Smooth muscle cell (in vitro differentiated cells): Measurements from ENCODE around the gene FERMT3. TPM values are rescaled to one million over a fixed set of nuclear protein-coding genes. Genes with fewer than 3 reads are reported as not detected.

Experiments used
- DNase-seq: peaks from one replicate; lab custom pipeline; 2025; ENCODE audit not compliant: unreplicated experiment; lab: John Stamatoyannopoulos, UW
- H2AFZ ChIP-seq: fragments of 200-600 bp; sonication (generic); 2 replicates; pipeline ENCODE4 v1.6.0; 2016; ENCODE audit warnings: antibody characterized with exemption, low read depth, mild to moderate bottlenecking
- H3F3A ChIP-seq: fragments of 200-600 bp; sonication (generic); 2 replicates; pipeline ENCODE4 v1.6.0; 2017; ENCODE audit warnings: antibody characterized with exemption, low read depth
- H3K27ac ChIP-seq: fragments of 200-600 bp; sonication (generic); 2 replicates; pipeline ENCODE4 v1.5.1; 2016; ENCODE audit warnings: low read depth, mild to moderate bottlenecking
- H3K27me3 ChIP-seq: fragments of 200-600 bp; sonication (generic); 2 replicates; pipeline ENCODE4 v1.6.1; 2016; ENCODE audit warnings: low read depth, mild to moderate bottlenecking
- H3K36me3 ChIP-seq: fragments of 200-600 bp; sonication (generic); 2 replicates; pipeline ENCODE4 v1.5.1; 2016; ENCODE audit warnings: low read depth
- H3K4me1 ChIP-seq: fragments of 200-600 bp; sonication (generic); 2 replicates; pipeline ENCODE4 v1.5.1; 2016; ENCODE audit warnings: low read depth
- H3K4me2 ChIP-seq: fragments of 200-600 bp; sonication (generic); 2 replicates; pipeline ENCODE4 v1.6.0; 2016; ENCODE audit warnings: mild to moderate bottlenecking
- H3K4me3 ChIP-seq: fragments of 200-600 bp; sonication (generic); 2 replicates; pipeline ENCODE4 v1.5.1; 2016; ENCODE audit warnings: mild to moderate bottlenecking
- H3K79me2 ChIP-seq: fragments of 200-600 bp; sonication (generic); 2 replicates; pipeline ENCODE4 v1.6.0; 2016; ENCODE audit warnings: low read depth, mild to moderate bottlenecking
- H3K9ac ChIP-seq: fragments of 200-600 bp; sonication (generic); 2 replicates; pipeline ENCODE4 v1.6.0; 2016; ENCODE audit warnings: low read depth
- H3K9me3 ChIP-seq: fragments of 200-600 bp; sonication (generic); replicated peaks from 2 replicates; pipeline ENCODE4 v1.5.1; 2016; ENCODE audit warnings: low read depth
- H4K20me1 ChIP-seq: fragments of 200-600 bp; sonication (generic); 2 replicates; pipeline ENCODE4 v1.6.0; 2016; ENCODE audit warnings: low read depth
- CTCF ChIP-seq: fragments of 200-600 bp; sonication (generic); IDR thresholded peaks from 2 replicates; pipeline ENCODE4 v1.5.1; 2017; ENCODE audit warnings: borderline replicate concordance, mild to moderate bottlenecking, antibody characterized with exemption; ENCODE audit not compliant: insufficient read depth, poor library complexity, severe bottlenecking
- WGBS: methylation state at CpG from one replicate; pipeline ENCODE4 v1.1.7; 2016; ENCODE audit warnings: low lambda C conversion rate; 5-methylcytosine and 5-hydroxymethylcytosine counted together
- polyA plus RNA-seq: library from polyadenylated mRNA; unstranded; fragments of >200 nt; fragmentation: Nextera tagmentation; extraction: Ambion mirVana; gene quantifications from 2 replicates; pipeline ENCODE4 v1.2.1, GENCODE V29; 2016
- total RNA-seq: library from RNA; depleted of rRNA; stranded (reverse); fragments of >200 nt; gene quantifications from 2 replicates; pipeline ENCODE4 v1.2.3, GENCODE V29; 2014

The FERMT3 gene
- total and polyA plus RNA-seq, 2 experiments from 2014 or later: 1.2 to 3.7 TPM

GRCh38 chr11:64263947-64264317, 57.4 kb downstream of the FERMT3 start:
- no peaks in the 10 kb centered on the region for H3K79me2 ChIP-seq
- H3K36me3 ChIP-seq: no peaks in the 10 kb centered on the region
- peaks cover 6% of the 10 kb centered on the region for H3K4me1 ChIP-seq
- DNase-seq: no peak
- H4K20me1 ChIP-seq: no peaks in the 10 kb centered on the region
- H3K9me3 ChIP-seq: no peaks in the 10 kb centered on the region
- H3K27me3 ChIP-seq: no peaks in the 10 kb centered on the region
- H3K27ac ChIP-seq: peak overlapping the region; percentile 44
- no peak overlapping the region for H3K4me3 ChIP-seq
- 93% methylated on average over 8 of the region's 8 CpGs for WGBS
- H3F3A ChIP-seq: peaks cover 5% of the 10 kb centered on the region
- TF ChIP-seq CTCF: no peak
- no peak overlapping the region for H2AFZ ChIP-seq
- no peak overlapping the region for H3K4me2 ChIP-seq
- H3K9ac ChIP-seq: no peak overlapping the region

- DNase-seq: no peak
- no peak overlapping the region for H3K27ac ChIP-seq
- peaks cover 8% of the 10 kb centered on the region for H3F3A ChIP-seq
- no peaks in the 10 kb centered on the region for H4K20me1 ChIP-seq
- no peak overlapping the region for H2AFZ ChIP-seq
- WGBS: 70% methylated on average over 10 of the region's 10 CpGs
- no peak overlapping the region for H3K4me3 ChIP-seq
- no peak for TF ChIP-seq CTCF
- H3K4me1 ChIP-seq: peaks cover 8% of the 10 kb centered on the region
- H3K9me3 ChIP-seq: no peaks in the 10 kb centered on the region
- H3K4me2 ChIP-seq: no peak overlapping the region
- no peaks in the 10 kb centered on the region for H3K36me3 ChIP-seq
- H3K9ac ChIP-seq: no peak overlapping the region
- no peaks in the 10 kb centered on the region for H3K27me3 ChIP-seq
- no peaks in the 10 kb centered on the region for H3K79me2 ChIP-seq
These were observed 57.9 kb downstream of the FERMT3 start for GRCh38 chr11:64264371-64264852.

GRCh38 chr11:64265176-64266160, 58.9 kb downstream of the FERMT3 start:
- no peak overlapping the region for H3K4me3 ChIP-seq
- TF ChIP-seq CTCF: no peak
- H3K4me2 ChIP-seq: no peak overlapping the region
- WGBS: 93% methylated on average over 35 of the region's 35 CpGs
- H3K79me2 ChIP-seq: no peaks in the 10 kb centered on the region
- no peak overlapping the region for H3K9ac ChIP-seq
- H3K27ac ChIP-seq: no peak overlapping the region
- no peaks in the 10 kb centered on the region for H4K20me1 ChIP-seq
- H3K9me3 ChIP-seq: no peaks in the 10 kb centered on the region
- H3K36me3 ChIP-seq: no peaks in the 10 kb centered on the region
- H3F3A ChIP-seq: peaks cover 8% of the 10 kb centered on the region
- no peak overlapping the region for H2AFZ ChIP-seq
- H3K27me3 ChIP-seq: no peaks in the 10 kb centered on the region
- no peak for DNase-seq
- H3K4me1 ChIP-seq: peaks cover 8% of the 10 kb centered on the region
